ENCODE measurements around the gene PCDH9. TPM values are rescaled to one million over a fixed set of nuclear protein-coding genes. Genes with fewer than 3 reads are reported as not detected.

The PCDH9 gene
- polyA plus RNA-seq, 1 experiment, result 3.3 TPM

DNA sequence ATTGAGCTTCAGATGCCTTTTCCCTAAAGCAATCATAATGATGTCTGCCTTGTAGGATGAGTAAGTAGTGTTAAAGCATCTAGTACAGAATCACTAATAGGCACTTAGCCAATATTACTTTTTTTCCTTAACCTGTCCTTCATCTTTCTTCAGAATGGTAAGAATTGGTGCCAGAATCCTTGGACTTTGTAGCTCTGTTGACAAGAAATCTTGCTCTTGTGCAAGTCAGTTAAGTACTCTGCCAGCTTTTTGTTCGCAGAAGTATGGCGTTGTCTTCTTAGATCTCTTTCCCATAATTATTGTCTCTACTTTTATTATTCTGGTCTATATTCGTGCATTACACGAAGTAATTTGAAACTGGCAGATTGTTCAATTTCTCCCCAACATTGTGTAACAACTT, 554.5 kb downstream of the PCDH9 start:
- POLR2A ChIA-PET, result no interaction called here
- DNase-seq (ENCODE audit: low read depth, low spot score), result no peak
- Histone ChIP-seq H3K27ac (ENCODE audit: low read depth, low read length) (no peak overlapping the region), H3K9me3 (ENCODE audit: control insufficient read depth, insufficient read depth, low read length) (no peaks in the 10 kb centered on the region), H3K4me3 (ENCODE audit: low read depth, low read length) (no peak overlapping the region), H3K27me3 (ENCODE audit: control insufficient read depth, insufficient read depth, low read length) (no peaks in the 10 kb centered on the region)
- TF ChIP-seq, protein P1, sequence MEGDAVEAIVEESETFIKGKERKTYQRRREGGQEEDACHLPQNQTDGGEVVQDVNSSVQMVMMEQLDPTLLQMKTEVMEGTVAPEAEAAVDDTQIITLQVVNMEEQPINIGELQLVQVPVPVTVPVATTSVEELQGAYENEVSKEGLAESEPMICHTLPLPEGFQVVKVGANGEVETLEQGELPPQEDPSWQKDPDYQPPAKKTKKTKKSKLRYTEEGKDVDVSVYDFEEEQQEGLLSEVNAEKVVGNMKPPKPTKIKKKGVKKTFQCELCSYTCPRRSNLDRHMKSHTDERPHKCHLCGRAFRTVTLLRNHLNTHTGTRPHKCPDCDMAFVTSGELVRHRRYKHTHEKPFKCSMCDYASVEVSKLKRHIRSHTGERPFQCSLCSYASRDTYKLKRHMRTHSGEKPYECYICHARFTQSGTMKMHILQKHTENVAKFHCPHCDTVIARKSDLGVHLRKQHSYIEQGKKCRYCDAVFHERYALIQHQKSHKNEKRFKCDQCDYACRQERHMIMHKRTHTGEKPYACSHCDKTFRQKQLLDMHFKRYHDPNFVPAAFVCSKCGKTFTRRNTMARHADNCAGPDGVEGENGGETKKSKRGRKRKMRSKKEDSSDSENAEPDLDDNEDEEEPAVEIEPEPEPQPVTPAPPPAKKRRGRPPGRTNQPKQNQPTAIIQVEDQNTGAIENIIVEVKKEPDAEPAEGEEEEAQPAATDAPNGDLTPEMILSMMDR (IDR thresholded peaks at IDR 0.05; ENCODE audit: low read depth, low read length), result no peak
- CTCF ChIA-PET, result no interaction called here

GRCh38 chr13:66673401-66673800, 556.7 kb downstream of the PCDH9 start:
- no peak overlapping the region for H3K27ac ChIP-seq (ENCODE audit: low read depth, low read length)
- ChIA-PET POLR2A (no interaction called here), CTCF (no interaction called here)
- DNase-seq (ENCODE audit: low read depth, low spot score), result peak; percentile 32
- no peaks in the 10 kb centered on the region for H3K27me3 ChIP-seq (ENCODE audit: control insufficient read depth, insufficient read depth, low read length)
- H3K9me3 ChIP-seq (ENCODE audit: control insufficient read depth, insufficient read depth, low read length), result no peaks in the 10 kb centered on the region
- H3K4me3 ChIP-seq (ENCODE audit: low read depth, low read length), result no peak overlapping the region
- TF ChIP-seq, protein P1 (IDR thresholded peaks at IDR 0.05; ENCODE audit: low read depth, low read length), result no peak

- no peak overlapping the region for H3K27ac ChIP-seq (ENCODE audit: low read depth, low read length)
- no peak overlapping the region for H3K4me3 ChIP-seq (ENCODE audit: low read depth, low read length)
- H3K27me3 ChIP-seq (ENCODE audit: control insufficient read depth, insufficient read depth, low read length), result no peaks in the 10 kb centered on the region
- H3K9me3 ChIP-seq (ENCODE audit: control insufficient read depth, insufficient read depth, low read length), result no peaks in the 10 kb centered on the region
- POLR2A ChIA-PET, result no interaction called here
- TF ChIP-seq, protein P1 (IDR thresholded peaks at IDR 0.05; ENCODE audit: low read depth, low read length), result no peak
- CTCF ChIA-PET, result no interaction called here
- DNase-seq (ENCODE audit: low read depth, low spot score), result peak; percentile 49
Observed at GRCh38 chr13:66665991-66666390, 564.1 kb downstream of the PCDH9 start.

- ChIA-PET CTCF (no interaction called here), POLR2A (no interaction called here)
- Histone ChIP-seq H3K9me3 (ENCODE audit: control insufficient read depth, insufficient read depth, low read length) (no peaks in the 10 kb centered on the region), H3K4me3 (ENCODE audit: low read depth, low read length) (no peak overlapping the region), H3K27ac (ENCODE audit: low read depth, low read length) (no peak overlapping the region), H3K27me3 (ENCODE audit: control insufficient read depth, insufficient read depth, low read length) (no peaks in the 10 kb centered on the region)
- DNase-seq (ENCODE audit: low read depth, low spot score), result no peak
- TF ChIP-seq, protein P1 (IDR thresholded peaks at IDR 0.05; ENCODE audit: low read depth, low read length), result no peak
Observed at GRCh38 chr13:66663711-66664110, 566.4 kb downstream of the PCDH9 start.

- TF ChIP-seq, protein P1 (IDR thresholded peaks at IDR 0.05; ENCODE audit: low read depth, low read length), result no peak
- no peaks in the 10 kb centered on the region for H3K9me3 ChIP-seq (ENCODE audit: control insufficient read depth, insufficient read depth, low read length)
- ChIA-PET POLR2A (no interaction called here), CTCF (no interaction called here)
- DNase-seq (ENCODE audit: low read depth, low spot score), result no peak
- H3K27ac ChIP-seq (ENCODE audit: low read depth, low read length), result no peak overlapping the region
- H3K27me3 ChIP-seq (ENCODE audit: control insufficient read depth, insufficient read depth, low read length), result no peaks in the 10 kb centered on the region
- H3K4me3 ChIP-seq (ENCODE audit: low read depth, low read length), result no peak overlapping the region
Observed at GRCh38 chr13:66663206-66663605, 566.9 kb downstream of the PCDH9 start.

All from AG04450 (cell line).